Activated T-cell treated with anti-CD3 and anti-CD28 coated beads, Interleukin-2, amount 50 U/mL, for 24 hours (primary cell): ENCODE data around the gene ELK1.

Source experiments
- DNase-seq: peaks from one replicate; pipeline ENCODE4 v3.0.0-alpha.2; 2020
- H3K27ac Mint-ChIP-seq: 2 replicates; pipeline ENCODE4 v1.8.0; 2020; ENCODE audit warnings: mild to moderate bottlenecking, mixed read lengths
- H3K27me3 Mint-ChIP-seq: 2 replicates; pipeline ENCODE4 v1.8.0; 2020; ENCODE audit warnings: mixed read lengths
- H3K36me3 Mint-ChIP-seq: 2 replicates; pipeline ENCODE4 v1.8.0; 2020; ENCODE audit warnings: low read depth, mixed read lengths
- H3K4me1 Mint-ChIP-seq: 2 replicates; pipeline ENCODE4 v1.8.0; 2020; ENCODE audit warnings: low read depth, mixed read lengths
- H3K4me3 Mint-ChIP-seq: 2 replicates; pipeline ENCODE4 v1.8.0; 2020; ENCODE audit warnings: mild to moderate bottlenecking, moderate library complexity, mixed read lengths
- H3K9me3 Mint-ChIP-seq: 2 replicates; pipeline ENCODE4 v1.8.0; 2020; ENCODE audit warnings: mixed read lengths

The ELK1 gene

DNA sequence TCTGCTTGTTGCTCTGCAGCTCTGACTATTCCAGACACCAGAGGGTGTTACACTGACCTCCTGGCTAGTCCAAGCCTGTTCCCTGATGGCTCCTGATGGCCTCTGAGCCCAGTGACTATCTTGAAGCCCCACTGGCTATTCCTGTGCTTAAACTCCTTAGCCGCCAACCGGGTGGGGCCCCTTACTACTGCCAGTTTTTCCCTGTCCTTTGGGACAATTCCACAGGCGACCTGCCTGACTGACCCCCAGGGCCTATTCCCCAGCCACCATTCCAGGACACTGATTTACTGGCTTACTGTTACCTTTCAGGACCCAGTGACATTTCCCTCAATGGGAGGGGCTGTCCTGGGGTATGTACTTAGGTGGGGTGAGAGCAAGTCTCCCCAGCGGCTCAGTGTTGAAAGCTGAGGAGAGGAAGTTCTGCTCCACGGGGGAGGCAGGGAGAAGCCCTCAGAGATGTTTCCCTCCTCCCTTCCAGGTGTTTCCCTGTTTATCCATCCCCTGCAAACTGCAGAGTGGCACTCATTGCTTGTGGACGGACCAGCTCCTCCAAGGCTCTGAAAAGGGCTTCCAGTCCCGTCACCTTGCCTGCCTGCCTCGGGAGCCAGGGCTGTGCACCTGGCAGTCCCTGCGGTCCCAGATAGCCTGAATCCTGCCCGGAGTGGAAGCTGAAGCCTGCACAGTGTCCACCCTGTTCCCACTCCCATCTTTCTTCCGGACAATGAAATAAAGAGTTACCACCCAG is 64.1 kb downstream of the ELK1 start:
- DNase-seq = no peak
- H3K27ac Mint-ChIP-seq = no peak overlapping the region
- H3K36me3 Mint-ChIP-seq = no peaks in the 10 kb centered on the region
- no peaks in the 10 kb centered on the region for H3K9me3 Mint-ChIP-seq
- H3K4me1 Mint-ChIP-seq = peaks cover 24% of the 10 kb centered on the region
- H3K4me3 Mint-ChIP-seq = no peak overlapping the region
- H3K27me3 Mint-ChIP-seq = peaks cover 21% of the 10 kb centered on the region
